GM21367 (cell line): Measurements from ENCODE around the gene ZNF30.
"Not testable (repeated sequence)": the region's sequence is repeated elsewhere in the genome, so short reads cannot be mapped to it uniquely, and the experiment has no call there.

Experiments
- ATAC-seq: cut with Tn5 transposase; IDR thresholded peaks from one replicate; pipeline ENCODE4 v1.9.1; 2021; ENCODE audit not compliant: unreplicated experiment

Gene ZNF30

GRCh38 chr19:34985249-34986022, 58.7 kb downstream of the ZNF30 start:
- no peak for ATAC-seq

GRCh38 chr19:34988119-34988518, 61.4 kb downstream of the ZNF30 start:
- no peak for ATAC-seq

GRCh38 chr19:34989298-34989697, 62.6 kb downstream of the ZNF30 start:
- ATAC-seq, result no peak

GRCh38 chr19:34990578-34991192, 64.0 kb downstream of the ZNF30 start:
- ATAC-seq, result no peak

- ATAC-seq, result no peak
These were observed 65.0 kb downstream of the ZNF30 start for GRCh38 chr19:34991542-34992333.

DNA sequence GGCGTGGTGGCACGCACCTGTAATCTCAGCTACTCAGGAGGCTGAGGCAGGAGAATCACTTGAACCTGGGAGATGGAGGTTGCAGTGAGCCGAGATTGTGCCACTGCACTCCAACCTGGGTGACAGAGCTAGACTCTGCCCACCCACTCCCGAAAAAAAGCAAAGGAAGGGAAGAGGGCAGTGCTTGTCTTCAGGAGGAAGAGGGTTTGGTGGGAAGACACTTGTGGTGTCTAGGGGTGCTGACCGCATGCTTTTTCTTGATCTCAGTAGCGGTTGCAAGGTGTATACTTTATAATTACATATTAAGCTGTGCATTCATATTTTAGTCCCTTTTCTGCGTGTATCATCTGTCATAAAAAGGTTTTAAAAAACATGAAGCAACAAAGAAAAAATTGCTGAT, 65.9 kb downstream of the ZNF30 start:
- ATAC-seq, result not testable (repeated sequence)

GRCh38 chr19:34994286-34994642, 67.6 kb downstream of the ZNF30 start:
- ATAC-seq, result no peak
